ENCODE results near the gene CACNA2D1. TPM values are rescaled to one million over a fixed set of nuclear protein-coding genes. Genes with fewer than 3 reads are reported as not detected.

The CACNA2D1 gene
- total and polyA plus RNA-seq, 9 of the 15 experiments (the other 6 are each of a cell fraction or from before 2014, with no cell fraction given) = 0.49 TPM; not detected in 8

DNA sequence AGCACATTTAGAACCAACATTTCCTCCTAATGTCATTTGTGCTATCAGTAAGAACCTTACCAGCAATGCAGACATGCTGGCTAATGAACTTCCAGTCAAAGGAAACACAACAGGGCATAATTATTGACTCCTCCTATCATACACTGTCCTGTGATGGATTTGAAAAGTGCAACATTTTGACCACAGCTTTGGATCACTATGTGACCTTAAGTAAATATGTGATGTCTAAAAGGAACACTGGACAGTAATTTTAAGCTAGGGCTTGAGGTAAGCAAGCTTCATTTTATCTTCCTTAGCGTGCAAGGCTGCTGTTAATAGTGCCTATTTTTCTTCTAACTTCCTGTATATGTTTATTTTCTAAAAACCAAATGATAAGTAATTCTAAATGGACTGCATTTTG, 433.2 kb downstream of the CACNA2D1 start:
- CTCF ChIA-PET (ENCODE audit: low intra/inter-chr PET ratio) = interaction anchor here (0.6 kb wide), 1 partner anchor 19 kb away, joined by 3 read pairs; no protein-coding TSS in a partner anchor
- Histone ChIP-seq H3K9me3 (replicated peaks; ENCODE audit: control insufficient read depth, insufficient read depth, low read depth, low read length) (no peaks in the 10 kb centered on the region; the same call in 1 of the 2 replicates), H3K79me2 (ENCODE audit: control insufficient read depth, insufficient read depth, low read length) (no peaks in the 10 kb centered on the region), H2AFZ (ENCODE audit: low read depth, low read length) (no peak overlapping the region), H3K4me2 (ENCODE audit: insufficient read depth, low read length) (no peak overlapping the region), H4K20me1 (replicated peaks; ENCODE audit: control insufficient read depth, insufficient read depth, low read length) (no peaks in the 10 kb centered on the region), H3K9me1 (ENCODE audit: control insufficient read depth, insufficient read depth, low read length) (no peaks in the 10 kb centered on the region), H3K27ac (ENCODE audit: extremely low read depth, low read depth, low read length) (no peak overlapping the region), H3K4me1 (replicated peaks in 1 of 2; ENCODE audit: control insufficient read depth in 2 of 2, insufficient read depth in 2 of 2, low read length in 2 of 2) (no peaks in the 10 kb centered on the region), H3K4me3 (no peak overlapping the region), H3K9ac (ENCODE audit: insufficient read depth in 1 of 2, low read depth in 2 of 2, low read length in 2 of 2) (no peak overlapping the region), H3K27me3 (ENCODE audit: control insufficient read depth in 2 of 2, insufficient read depth in 2 of 2, low read length in 2 of 2) (no peaks in the 10 kb centered on the region), H3K36me3 (ENCODE audit: control insufficient read depth, insufficient read depth, low read length) (no peaks in the 10 kb centered on the region)
- TF ChIP-seq ZKSCAN1 (IDR thresholded peaks at IDR 0.05; ENCODE audit: low read depth, low read length) (no peak), COPS2 (conservative IDR thresholded peaks at IDR 0.05) (no peak), L3MBTL2 (IDR thresholded peaks at IDR 0.05) (no peak), HDAC3 (IDR thresholded peaks at IDR 0.05; ENCODE audit: borderline replicate concordance, partially characterized antibody) (no peak), RBM14 (IDR thresholded peaks at IDR 0.05; ENCODE audit: borderline replicate concordance, insufficient read depth, low read depth, low read length) (no peak), YY1 (IDR thresholded peaks at IDR 0.05; ENCODE audit: borderline replicate concordance in 1 of 3, control insufficient read depth in 1 of 3, extremely low read depth in 1 of 3, insufficient read depth in 3 of 3, insufficient read length in 1 of 3, insufficient replicate concordance in 2 of 3, low read depth in 1 of 3, low read length in 2 of 3) (no peak), CBX3 (IDR thresholded peaks at IDR 0.05; ENCODE audit: borderline replicate concordance in 1 of 2, low read length in 2 of 2) (no peak), HNRNPH1 (optimal IDR thresholded peaks at IDR 0.05; ENCODE audit: low read depth, low read length) (no peak), STAT5A (IDR thresholded peaks at IDR 0.05; ENCODE audit: borderline replicate concordance, low read length) (no peak)
- TF ChIP-seq, protein P1, sequence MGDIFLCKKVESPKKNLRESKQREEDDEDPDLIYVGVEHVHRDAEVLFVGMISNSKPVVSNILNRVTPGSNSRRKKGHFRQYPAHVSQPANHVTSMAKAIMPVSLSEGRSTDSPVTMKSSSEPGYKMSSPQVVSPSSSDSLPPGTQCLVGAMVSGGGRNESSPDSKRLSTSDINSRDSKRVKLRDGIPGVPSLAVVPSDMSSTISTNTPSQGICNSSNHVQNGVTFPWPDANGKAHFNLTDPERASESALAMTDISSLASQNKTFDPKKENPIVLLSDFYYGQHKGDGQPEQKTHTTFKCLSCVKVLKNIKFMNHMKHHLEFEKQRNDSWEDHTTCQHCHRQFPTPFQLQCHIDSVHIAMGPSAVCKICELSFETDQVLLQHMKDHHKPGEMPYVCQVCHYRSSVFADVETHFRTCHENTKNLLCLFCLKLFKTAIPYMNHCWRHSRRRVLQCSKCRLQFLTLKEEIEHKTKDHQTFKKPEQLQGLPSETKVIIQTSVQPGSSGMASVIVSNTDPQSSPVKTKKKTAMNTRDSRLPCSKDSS (IDR thresholded peaks at IDR 0.05; ENCODE audit: low read depth, partially characterized antibody) = no peak
- TF ChIP-seq, protein P2, sequence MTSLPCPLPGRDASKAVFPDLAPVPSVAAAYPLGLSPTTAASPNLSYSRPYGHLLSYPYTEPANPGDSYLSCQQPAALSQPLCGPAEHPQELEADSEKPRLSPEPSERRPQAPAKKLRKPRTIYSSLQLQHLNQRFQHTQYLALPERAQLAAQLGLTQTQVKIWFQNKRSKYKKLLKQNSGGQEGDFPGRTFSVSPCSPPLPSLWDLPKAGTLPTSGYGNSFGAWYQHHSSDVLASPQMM (CRISPR knock-in tag; IDR thresholded peaks at IDR 0.05) = no peak
- TF ChIP-seq, protein P3, sequence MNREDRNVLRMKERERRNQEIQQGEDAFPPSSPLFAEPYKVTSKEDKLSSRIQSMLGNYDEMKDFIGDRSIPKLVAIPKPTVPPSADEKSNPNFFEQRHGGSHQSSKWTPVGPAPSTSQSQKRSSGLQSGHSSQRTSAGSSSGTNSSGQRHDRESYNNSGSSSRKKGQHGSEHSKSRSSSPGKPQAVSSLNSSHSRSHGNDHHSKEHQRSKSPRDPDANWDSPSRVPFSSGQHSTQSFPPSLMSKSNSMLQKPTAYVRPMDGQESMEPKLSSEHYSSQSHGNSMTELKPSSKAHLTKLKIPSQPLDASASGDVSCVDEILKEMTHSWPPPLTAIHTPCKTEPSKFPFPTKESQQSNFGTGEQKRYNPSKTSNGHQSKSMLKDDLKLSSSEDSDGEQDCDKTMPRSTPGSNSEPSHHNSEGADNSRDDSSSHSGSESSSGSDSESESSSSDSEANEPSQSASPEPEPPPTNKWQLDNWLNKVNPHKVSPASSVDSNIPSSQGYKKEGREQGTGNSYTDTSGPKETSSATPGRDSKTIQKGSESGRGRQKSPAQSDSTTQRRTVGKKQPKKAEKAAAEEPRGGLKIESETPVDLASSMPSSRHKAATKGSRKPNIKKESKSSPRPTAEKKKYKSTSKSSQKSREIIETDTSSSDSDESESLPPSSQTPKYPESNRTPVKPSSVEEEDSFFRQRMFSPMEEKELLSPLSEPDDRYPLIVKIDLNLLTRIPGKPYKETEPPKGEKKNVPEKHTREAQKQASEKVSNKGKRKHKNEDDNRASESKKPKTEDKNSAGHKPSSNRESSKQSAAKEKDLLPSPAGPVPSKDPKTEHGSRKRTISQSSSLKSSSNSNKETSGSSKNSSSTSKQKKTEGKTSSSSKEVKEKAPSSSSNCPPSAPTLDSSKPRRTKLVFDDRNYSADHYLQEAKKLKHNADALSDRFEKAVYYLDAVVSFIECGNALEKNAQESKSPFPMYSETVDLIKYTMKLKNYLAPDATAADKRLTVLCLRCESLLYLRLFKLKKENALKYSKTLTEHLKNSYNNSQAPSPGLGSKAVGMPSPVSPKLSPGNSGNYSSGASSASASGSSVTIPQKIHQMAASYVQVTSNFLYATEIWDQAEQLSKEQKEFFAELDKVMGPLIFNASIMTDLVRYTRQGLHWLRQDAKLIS (CRISPR knock-in tag; IDR thresholded peaks at IDR 0.05) = no peak
- no peak for ATAC-seq
- in situ Hi-C loops (cut with MboI) (no loop called here), intact Hi-C loops (cut with micrococcal nuclease) (no loop called here)
- no peak for FAIRE-seq
- DNase-seq (ENCODE audit: extremely low read depth in 1 of 4, low spot score in 3 of 4) = no peak
- 0% methylated on average over 1 of the region's 1 CpG for WGBS (ENCODE audit: insufficient coverage, low coverage, missing lambda C conversion rate)
- POLR2A ChIA-PET = no interaction called here
- BruUV-seq (replicated peaks) = no TSS peak

Measured in K562 (cell line).